Measurements from ENCODE around the gene GRB14.
"Not testable (repeated sequence)": the region's sequence is repeated elsewhere in the genome, so short reads cannot be mapped to it uniquely, and the experiment has no call there.

GRB14 gene

DNA sequence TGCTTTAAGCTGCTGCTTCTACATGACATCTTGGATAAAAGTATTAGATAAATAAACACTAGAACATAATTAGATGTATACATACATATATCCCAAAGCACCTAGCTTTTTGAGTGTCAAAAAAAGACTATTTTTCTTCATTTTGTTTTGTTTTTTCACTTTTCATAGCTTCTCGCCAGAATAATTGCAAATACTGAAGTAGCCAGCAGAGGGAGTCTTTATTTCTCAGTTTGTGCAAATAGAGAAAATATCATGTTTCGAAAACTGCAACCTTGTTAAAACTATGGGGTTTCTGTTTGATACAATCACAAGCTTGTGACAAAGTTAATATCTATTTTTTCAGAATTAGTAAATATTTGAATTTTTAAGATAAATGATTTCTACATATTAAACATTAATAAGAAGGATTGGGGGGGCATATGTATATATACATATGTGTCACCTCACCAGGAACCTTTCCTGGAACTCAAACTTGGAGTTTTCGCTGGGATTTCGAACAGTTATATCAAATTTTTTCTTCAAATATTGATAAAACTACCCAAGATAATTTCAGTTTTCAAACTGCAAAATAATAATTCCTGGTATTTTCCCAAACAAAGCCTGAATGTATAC is 61.0 kb downstream of the GRB14 start:
- Histone ChIP-seq H3K9me3 (ENCODE audit: control insufficient read depth, insufficient read depth, low read length) (no peaks in the 10 kb centered on the region), H3K27me3 (ENCODE audit: control insufficient read depth, insufficient read depth, low read length) (no peaks in the 10 kb centered on the region), H3K4me1 (ENCODE audit: control insufficient read depth, insufficient read depth, low read length) (no peaks in the 10 kb centered on the region), H3K36me3 (ENCODE audit: control insufficient read depth, insufficient read depth, low read length) (no peaks in the 10 kb centered on the region), H3K9ac (ENCODE audit: low read depth, low read length) (no peak overlapping the region), H3K4me3 (ENCODE audit: low read depth, low read length) (no peak overlapping the region), H3K27ac (ENCODE audit: low read depth, low read length) (no peak overlapping the region)

DNA sequence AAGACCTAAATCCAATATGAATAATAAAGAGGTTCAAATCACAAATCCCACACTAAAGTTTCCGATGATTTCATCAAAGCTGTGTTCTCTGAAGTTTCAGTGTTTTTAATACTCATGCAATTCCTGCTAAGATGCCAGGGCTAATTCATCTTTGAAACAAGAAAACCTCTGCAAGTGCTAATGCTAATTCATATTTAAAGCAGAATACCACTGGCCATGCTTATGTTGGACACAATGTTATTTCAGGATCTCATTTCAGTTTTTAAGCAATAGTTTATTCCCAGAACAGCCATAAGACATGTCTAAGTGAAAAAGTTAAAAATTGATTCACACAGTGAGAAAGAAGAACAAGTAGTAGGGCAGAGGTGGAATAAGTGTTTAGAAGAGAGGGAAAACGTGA is 62.8 kb downstream of the GRB14 start:
- Histone ChIP-seq H3K4me3 (ENCODE audit: low read depth, low read length) (no peak overlapping the region), H3K9ac (ENCODE audit: low read depth, low read length) (no peak overlapping the region), H3K9me3 (ENCODE audit: control insufficient read depth, insufficient read depth, low read length) (no peaks in the 10 kb centered on the region), H3K27ac (ENCODE audit: low read depth, low read length) (no peak overlapping the region), H3K4me1 (ENCODE audit: control insufficient read depth, insufficient read depth, low read length) (no peaks in the 10 kb centered on the region), H3K27me3 (ENCODE audit: control insufficient read depth, insufficient read depth, low read length) (no peaks in the 10 kb centered on the region), H3K36me3 (ENCODE audit: control insufficient read depth, insufficient read depth, low read length) (no peaks in the 10 kb centered on the region)

- Histone ChIP-seq H3K27me3 (ENCODE audit: control insufficient read depth, insufficient read depth, low read length) (no peaks in the 10 kb centered on the region), H3K4me1 (ENCODE audit: control insufficient read depth, insufficient read depth, low read length) (no peaks in the 10 kb centered on the region), H3K4me3 (ENCODE audit: low read depth, low read length) (no peak overlapping the region), H3K27ac (ENCODE audit: low read depth, low read length) (no peak overlapping the region), H3K36me3 (ENCODE audit: control insufficient read depth, insufficient read depth, low read length) (no peaks in the 10 kb centered on the region), H3K9ac (ENCODE audit: low read depth, low read length) (no peak overlapping the region), H3K9me3 (ENCODE audit: control insufficient read depth, insufficient read depth, low read length) (no peaks in the 10 kb centered on the region)
These were observed 66.8 kb downstream of the GRB14 start for GRCh38 chr2:164554487-164554886.

DNA sequence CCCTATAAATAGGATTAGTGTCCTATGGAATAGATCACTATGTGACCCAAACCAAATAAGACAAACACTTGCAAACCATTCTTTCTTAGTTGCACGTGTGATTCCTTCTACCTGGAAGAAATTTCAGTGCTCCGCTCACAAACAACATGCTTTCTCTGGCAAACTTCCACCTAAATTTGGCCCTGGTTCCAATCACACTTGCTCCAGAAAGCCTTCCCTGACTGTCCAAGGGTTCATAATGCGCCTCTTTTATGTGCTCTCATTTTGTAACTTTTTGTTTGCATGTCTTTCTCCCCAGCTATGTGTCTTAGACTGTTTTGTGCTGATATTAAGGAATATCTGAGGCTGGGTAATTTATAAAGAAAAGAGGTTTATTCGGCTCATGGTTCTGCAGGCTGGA is 69.8 kb downstream of the GRB14 start:
- Histone ChIP-seq H3K9ac (ENCODE audit: low read depth, low read length) (no peak overlapping the region), H3K27ac (ENCODE audit: low read depth, low read length) (no peak overlapping the region), H3K4me3 (ENCODE audit: low read depth, low read length) (no peak overlapping the region), H3K27me3 (ENCODE audit: control insufficient read depth, insufficient read depth, low read length) (no peaks in the 10 kb centered on the region), H3K9me3 (ENCODE audit: control insufficient read depth, insufficient read depth, low read length) (no peaks in the 10 kb centered on the region), H3K4me1 (ENCODE audit: control insufficient read depth, insufficient read depth, low read length) (no peaks in the 10 kb centered on the region), H3K36me3 (ENCODE audit: control insufficient read depth, insufficient read depth, low read length) (0 out of 2 replicates have a peak, but pooled peaks cover 3% of the 10 kb centered on the region)

- not testable (repeated sequence) for H3K36me3 ChIP-seq (ENCODE audit: control insufficient read depth, insufficient read depth, low read length); H3K27ac ChIP-seq (ENCODE audit: low read depth, low read length); H3K4me1 ChIP-seq (ENCODE audit: control insufficient read depth, insufficient read depth, low read length); H3K9me3 ChIP-seq (ENCODE audit: control insufficient read depth, insufficient read depth, low read length); H3K9ac ChIP-seq (ENCODE audit: low read depth, low read length); H3K4me3 ChIP-seq (ENCODE audit: low read depth, low read length); H3K27me3 ChIP-seq (ENCODE audit: control insufficient read depth, insufficient read depth, low read length)
These were observed 71.6 kb downstream of the GRB14 start for GRCh38 chr2:164549705-164550104.

DNA sequence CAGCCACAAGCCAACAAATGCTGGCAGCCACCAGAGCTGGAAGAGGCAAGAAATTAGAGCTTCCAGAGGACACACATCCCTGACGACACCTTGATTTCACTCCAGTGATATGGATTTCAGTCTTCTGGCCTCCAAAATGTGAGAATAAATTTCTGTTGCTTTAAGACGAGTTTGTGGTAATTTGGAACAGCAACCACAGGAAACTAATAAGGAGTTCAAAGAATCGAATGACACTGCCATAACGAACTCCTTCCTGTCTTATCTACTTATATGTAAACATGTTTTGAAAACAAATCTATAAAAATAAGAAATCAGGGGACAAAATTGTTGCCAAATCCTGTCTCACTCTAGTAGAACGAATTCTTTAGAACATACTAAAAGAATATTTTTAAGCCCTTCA is 75.8 kb downstream of the GRB14 start:
- H3K9ac ChIP-seq (ENCODE audit: low read depth, low read length), result no peak overlapping the region
- no peak overlapping the region for H3K4me3 ChIP-seq (ENCODE audit: low read depth, low read length)
- no peaks in the 10 kb centered on the region for H3K4me1 ChIP-seq (ENCODE audit: control insufficient read depth, insufficient read depth, low read length)
- no peaks in the 10 kb centered on the region; the same call in 1 of the 2 replicates for H3K9me3 ChIP-seq (ENCODE audit: control insufficient read depth, insufficient read depth, low read length)
- H3K27ac ChIP-seq (ENCODE audit: low read depth, low read length), result no peak overlapping the region
- peaks cover 7% of the 10 kb centered on the region; the same call in 1 of the 2 replicates for H3K36me3 ChIP-seq (ENCODE audit: control insufficient read depth, insufficient read depth, low read length)
- H3K27me3 ChIP-seq (ENCODE audit: control insufficient read depth, insufficient read depth, low read length), result no peaks in the 10 kb centered on the region

DNA sequence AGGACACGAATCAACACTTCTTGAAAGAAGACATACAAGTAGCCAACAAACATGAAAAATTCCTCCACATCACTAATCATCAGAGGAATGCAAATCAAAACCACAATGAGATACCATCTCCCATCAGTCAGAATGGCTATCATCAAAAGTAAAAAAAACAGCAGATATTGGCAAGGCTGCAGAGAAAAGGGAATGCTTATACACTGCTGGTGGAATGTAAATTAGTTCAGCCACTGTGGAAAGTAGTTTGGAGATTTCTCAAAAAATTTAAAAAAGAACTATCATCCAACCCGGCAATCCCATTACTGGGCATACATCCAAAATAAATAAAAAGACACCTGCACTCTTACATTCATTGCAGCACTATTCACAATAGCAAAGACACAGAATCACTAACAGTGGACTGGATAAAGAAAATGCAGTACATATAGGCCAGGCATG is 78.7 kb downstream of the GRB14 start:
- H3K27me3 ChIP-seq (ENCODE audit: control insufficient read depth, insufficient read depth, low read length), result no peaks in the 10 kb centered on the region
- no peak overlapping the region for H3K4me3 ChIP-seq (ENCODE audit: low read depth, low read length)
- H3K27ac ChIP-seq (ENCODE audit: low read depth, low read length), result no peak overlapping the region
- H3K9me3 ChIP-seq (ENCODE audit: control insufficient read depth, insufficient read depth, low read length), result no peaks in the 10 kb centered on the region; the same call in 1 of the 2 replicates
- H3K9ac ChIP-seq (ENCODE audit: low read depth, low read length), result no peak overlapping the region
- H3K36me3 ChIP-seq (ENCODE audit: control insufficient read depth, insufficient read depth, low read length), result peaks cover 7% of the 10 kb centered on the region; the same call in 1 of the 2 replicates
- H3K4me1 ChIP-seq (ENCODE audit: control insufficient read depth, insufficient read depth, low read length), result peaks cover 6% of the 10 kb centered on the region; the same call in 1 of the 2 replicates

DNA sequence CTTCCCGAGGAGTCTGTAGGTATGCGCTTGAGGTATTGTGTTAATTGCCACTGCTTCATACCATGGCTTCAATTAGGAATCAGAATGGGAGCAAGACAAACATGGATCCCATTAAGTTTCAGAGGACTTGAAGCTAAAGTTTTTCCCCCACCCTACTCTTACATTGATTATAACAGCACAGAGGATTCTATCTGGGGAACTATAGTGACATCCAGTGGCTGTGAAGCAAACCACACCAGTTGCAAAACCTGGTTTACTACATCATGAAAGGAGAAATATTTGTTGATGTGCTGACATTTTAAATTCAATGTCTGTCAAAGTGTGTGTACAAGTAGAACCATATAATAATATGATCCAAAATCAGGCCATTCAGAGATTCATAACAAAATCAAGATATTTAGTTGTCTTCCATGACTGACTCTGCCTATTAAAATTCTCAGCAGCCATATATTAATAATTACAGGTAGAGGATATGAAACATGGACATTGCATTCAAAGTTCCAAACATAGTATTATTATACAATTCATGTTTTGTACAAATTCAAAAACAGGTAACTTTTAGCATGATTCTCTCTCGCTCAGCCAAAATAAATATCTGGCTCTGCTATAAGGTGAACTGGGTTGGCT is 82.9 kb downstream of the GRB14 start:
- no peaks in the 10 kb centered on the region for H3K9me3 ChIP-seq (ENCODE audit: control insufficient read depth, insufficient read depth, low read length)
- H3K4me3 ChIP-seq (ENCODE audit: low read depth, low read length), result no peak overlapping the region
- no peak overlapping the region for H3K27ac ChIP-seq (ENCODE audit: low read depth, low read length)

GRCh38 chr2:164535280-164536025 is 85.8 kb downstream of the GRB14 start:
- Histone ChIP-seq H3K9ac (ENCODE audit: low read depth, low read length) (no peak overlapping the region), H3K4me3 (ENCODE audit: low read depth, low read length) (no peak overlapping the region), H3K27me3 (ENCODE audit: control insufficient read depth, insufficient read depth, low read length) (no peaks in the 10 kb centered on the region), H3K36me3 (ENCODE audit: control insufficient read depth, insufficient read depth, low read length) (no peaks in the 10 kb centered on the region), H3K4me1 (ENCODE audit: control insufficient read depth, insufficient read depth, low read length) (peaks cover 7% of the 10 kb centered on the region; the same call in 1 of the 2 replicates), H3K27ac (ENCODE audit: low read depth, low read length) (no peak overlapping the region), H3K9me3 (ENCODE audit: control insufficient read depth, insufficient read depth, low read length) (no peaks in the 10 kb centered on the region)

More for the DNA sequence above, 82.9 kb downstream of the GRB14 start:
- Histone ChIP-seq H3K27me3 (ENCODE audit: control insufficient read depth, insufficient read depth, low read length) (no peaks in the 10 kb centered on the region), H3K36me3 (ENCODE audit: control insufficient read depth, insufficient read depth, low read length) (no peaks in the 10 kb centered on the region), H3K4me1 (ENCODE audit: control insufficient read depth, insufficient read depth, low read length) (peaks cover 7% of the 10 kb centered on the region; the same call in 1 of the 2 replicates), H3K9ac (ENCODE audit: low read depth, low read length) (no peak overlapping the region)

GRCh38 chr2:164530464-164530863 is 90.8 kb downstream of the GRB14 start:
- Histone ChIP-seq H3K27me3 (ENCODE audit: control insufficient read depth, insufficient read depth, low read length) (no peaks in the 10 kb centered on the region), H3K4me1 (ENCODE audit: control insufficient read depth, insufficient read depth, low read length) (no peaks in the 10 kb centered on the region), H3K9me3 (ENCODE audit: control insufficient read depth, insufficient read depth, low read length) (no peaks in the 10 kb centered on the region), H3K27ac (ENCODE audit: low read depth, low read length) (no peak overlapping the region), H3K4me3 (ENCODE audit: low read depth, low read length) (no peak overlapping the region), H3K36me3 (ENCODE audit: control insufficient read depth, insufficient read depth, low read length) (no peaks in the 10 kb centered on the region), H3K9ac (ENCODE audit: low read depth, low read length) (no peak overlapping the region)

- Histone ChIP-seq H3K9me3 (ENCODE audit: control insufficient read depth, insufficient read depth, low read length) (peaks cover 9% of the 10 kb centered on the region), H3K27me3 (ENCODE audit: control insufficient read depth, insufficient read depth, low read length) (no peaks in the 10 kb centered on the region), H3K4me1 (ENCODE audit: control insufficient read depth, insufficient read depth, low read length) (no peaks in the 10 kb centered on the region), H3K9ac (ENCODE audit: low read depth, low read length) (no peak overlapping the region), H3K27ac (ENCODE audit: low read depth, low read length) (no peak overlapping the region), H3K4me3 (ENCODE audit: low read depth, low read length) (no peak overlapping the region), H3K36me3 (ENCODE audit: control insufficient read depth, insufficient read depth, low read length) (peaks cover 4% of the 10 kb centered on the region; the same call in 1 of the 2 replicates)
These were observed 97.6 kb downstream of the GRB14 start for GRCh38 chr2:164523726-164524125.
